HEK293 (cell line): ENCODE data around the gene OSBPL10.

ENCODE experiments used
- CTCF ChIA-PET: fragments of 350-600 bp; formaldehyde crosslinking; extraction: SDS; loops from one replicate; lab custom pipeline; 2021; ENCODE audit warnings: antibody characterized with exemption; lab: Yijun Ruan, JAX
- POLR2A ChIA-PET: fragments of 300-600 bp; formaldehyde crosslinking; extraction: SDS; loops from one replicate; lab custom pipeline; 2020; ENCODE audit warnings: antibody characterized with exemption, inconsistent platforms; lab: Yijun Ruan, JAX
- H3K27ac ChIP-seq: fragments of 200-500 bp; sonication (Bioruptor generic); 2 replicates; pipeline ENCODE4 v1.5.1; 2014; ENCODE audit warnings: low read depth, low read length, control low read depth, inconsistent platforms; ENCODE audit errors: extremely low read depth
- H3K36me3 ChIP-seq, 2 experiments: fragments of 200-500 bp in 1 of 2; sonication (Bioruptor generic) in 1 of 2; 1 replicate in 1 of 2; 2 replicates in 1 of 2; pipeline ENCODE4 v1.5.1; 2014 to 2017; ENCODE audit warnings: inconsistent platforms in 2 of 2, low read length in 2 of 2; ENCODE audit not compliant: control insufficient read depth in 2 of 2, insufficient read depth in 1 of 2
- H3K4me1 ChIP-seq: fragments of 200-500 bp; sonication (Bioruptor generic); 2 replicates; pipeline ENCODE4 v1.5.1; 2014; ENCODE audit warnings: mild to moderate bottlenecking, low read length, inconsistent platforms; ENCODE audit not compliant: control insufficient read depth, insufficient read depth
- H3K4me3 ChIP-seq: 2 replicates; pipeline ENCODE4 v1.5.1; 2011; ENCODE audit warnings: low read depth, mild to moderate bottlenecking, control low read depth, low read length, moderate library complexity
- H3K9me3 ChIP-seq: fragments of 200-500 bp; sonication (Bioruptor generic); 2 replicates; pipeline ENCODE4 v1.5.1; 2014; ENCODE audit warnings: low read depth, low read length, inconsistent platforms; ENCODE audit not compliant: control insufficient read depth, insufficient read depth
- BCL11B ChIP-seq: fragments of 450-650 bp; formaldehyde crosslinking; IDR thresholded peaks from 2 replicates; pipeline ENCODE4 v1.5.1; 2016; ENCODE audit warnings: low read depth, missing biosample characterization, missing genetic modification characterization
- ELK4 ChIP-seq: IDR thresholded peaks from 2 replicates; pipeline ENCODE4 v1.6.1; 2011; ENCODE audit warnings: mild to moderate bottlenecking, low read depth, low read length, borderline replicate concordance
- GLIS1 ChIP-seq: fragments of 450-650 bp; formaldehyde crosslinking; IDR thresholded peaks from 2 replicates; pipeline ENCODE4 v1.5.1; 2016; ENCODE audit warnings: missing biosample characterization, missing genetic modification characterization
- KLF1 ChIP-seq: fragments of 450-650 bp; formaldehyde crosslinking; IDR thresholded peaks from 2 replicates; pipeline ENCODE4 v1.5.1; 2016; ENCODE audit warnings: missing biosample characterization, missing genetic modification characterization
- KLF8 ChIP-seq: fragments of 450-650 bp; formaldehyde crosslinking; IDR thresholded peaks from 2 replicates; pipeline ENCODE4 v1.5.1; 2016; ENCODE audit warnings: missing biosample characterization, missing genetic modification characterization
- MYNN ChIP-seq: fragments of 450-650 bp; formaldehyde crosslinking; IDR thresholded peaks from 2 replicates; pipeline ENCODE4 v1.5.1; 2016; ENCODE audit warnings: missing biosample characterization, missing genetic modification characterization, borderline replicate concordance
- OSR2 ChIP-seq: fragments of 450-650 bp; formaldehyde crosslinking; IDR thresholded peaks from 2 replicates; pipeline ENCODE4 v1.5.1; 2016; ENCODE audit warnings: missing biosample characterization, missing genetic modification characterization
- REST ChIP-seq: fragments of 450-650 bp; formaldehyde crosslinking; IDR thresholded peaks from 2 replicates; pipeline ENCODE4 v1.5.1; 2016; ENCODE audit warnings: missing biosample characterization, missing genetic modification characterization
- YY1 ChIP-seq: fragments of 450-650 bp; formaldehyde crosslinking; IDR thresholded peaks from 2 replicates; pipeline ENCODE4 v1.5.1; 2018; ENCODE audit warnings: missing biosample characterization, missing genetic modification characterization
- ZBTB49 ChIP-seq: fragments of 450-650 bp; formaldehyde crosslinking; IDR thresholded peaks from 2 replicates; pipeline ENCODE4 v1.5.1; 2016; ENCODE audit warnings: missing biosample characterization, missing genetic modification characterization, low read depth
- ZFP3 ChIP-seq: fragments of 450-650 bp; formaldehyde crosslinking; IDR thresholded peaks from 2 replicates; pipeline ENCODE4 v1.5.1; 2016; ENCODE audit warnings: low read depth, missing biosample characterization, missing genetic modification characterization
- ZIC2 ChIP-seq: fragments of 450-650 bp; formaldehyde crosslinking; IDR thresholded peaks from 2 replicates; pipeline ENCODE4 v1.5.1; 2016; ENCODE audit warnings: missing biosample characterization, missing genetic modification characterization
- ZNF184 ChIP-seq: fragments of 450-650 bp; IDR thresholded peaks from 2 replicates; pipeline ENCODE4 v1.5.1; 2018; ENCODE audit warnings: missing biosample characterization, mild to moderate bottlenecking, missing genetic modification characterization
- ZNF2 ChIP-seq: fragments of 450-650 bp; formaldehyde crosslinking; IDR thresholded peaks from 2 replicates; pipeline ENCODE4 v1.5.1; 2016; ENCODE audit warnings: missing biosample characterization, missing genetic modification characterization
- ZNF266 ChIP-seq: fragments of 450-650 bp; formaldehyde crosslinking; IDR thresholded peaks from 2 replicates; pipeline ENCODE4 v1.5.1; 2016; ENCODE audit warnings: missing biosample characterization, missing genetic modification characterization, low read depth
- ZNF280C ChIP-seq: fragments of 450-650 bp; formaldehyde crosslinking; IDR thresholded peaks from 2 replicates; pipeline ENCODE4 v1.5.1; 2016; ENCODE audit warnings: missing biosample characterization, missing genetic modification characterization
- ZNF292 ChIP-seq: fragments of 450-650 bp; formaldehyde crosslinking; IDR thresholded peaks from 2 replicates; pipeline ENCODE4 v1.5.1; 2016; ENCODE audit warnings: low read depth, missing biosample characterization, missing genetic modification characterization, borderline replicate concordance
- ZNF335 ChIP-seq: fragments of 450-650 bp; formaldehyde crosslinking; conservative IDR thresholded peaks from 2 replicates; pipeline ENCODE4 v1.5.1; 2016; ENCODE audit warnings: missing biosample characterization, missing genetic modification characterization
- ZNF423 ChIP-seq: fragments of 450-650 bp; formaldehyde crosslinking; IDR thresholded peaks from 2 replicates; pipeline ENCODE4 v1.5.1; 2016; ENCODE audit warnings: missing biosample characterization, missing genetic modification characterization
- ZNF600 ChIP-seq: fragments of 450-650 bp; formaldehyde crosslinking; IDR thresholded peaks from 2 replicates; pipeline ENCODE4 v1.5.1; 2016; ENCODE audit warnings: missing biosample characterization, missing genetic modification characterization
- ZNF830 ChIP-seq: fragments of 450-650 bp; IDR thresholded peaks from 2 replicates; pipeline ENCODE4 v1.5.0; 2018; ENCODE audit warnings: missing biosample characterization, missing genetic modification characterization, low read depth, mild to moderate bottlenecking, moderate library complexity
- ZSCAN23 ChIP-seq: fragments of 450-650 bp; formaldehyde crosslinking; IDR thresholded peaks from 2 replicates; pipeline ENCODE4 v1.5.1; 2016; ENCODE audit warnings: missing biosample characterization, missing genetic modification characterization

OSBPL10 gene

GRCh38 chr3:31813686-31814085 is 167.4 kb downstream of the OSBPL10 start:
- Histone ChIP-seq H3K4me3 (no peak overlapping the region), H3K4me1 (no peaks in the 10 kb centered on the region), H3K36me3 (no peaks in the 10 kb centered on the region), H3K27ac (no peak overlapping the region), H3K9me3 (no peaks in the 10 kb centered on the region)
- ChIA-PET POLR2A (no interaction called here), CTCF (no interaction called here)
- TF ChIP-seq REST (tag by site-specific recombination) (no peak), ZNF2 (tag by site-specific recombination) (no peak), ELK4 (no peak), GLIS1 (no peak), ZNF292 (tag by site-specific recombination) (no peak), ZNF266 (tag by site-specific recombination) (no peak), ZNF830 (tag by site-specific recombination) (no peak), ZNF184 (tag by site-specific recombination) (no peak), ZNF335 (tag by site-specific recombination) (no peak), MYNN (tag by site-specific recombination) (no peak), KLF1 (no peak), ZNF423 (no peak), ZNF600 (tag by site-specific recombination) (no peak), YY1 (no peak), ZIC2 (tag by site-specific recombination) (no peak), ZFP3 (tag by site-specific recombination) (no peak), ZNF280C (tag by site-specific recombination) (no peak)

GRCh38 chr3:31813197-31813596 is 167.9 kb downstream of the OSBPL10 start:
- CTCF ChIA-PET: no interaction called here
- Histone ChIP-seq H3K36me3 (no peaks in the 10 kb centered on the region), H3K4me3 (no peak overlapping the region), H3K9me3 (no peaks in the 10 kb centered on the region), H3K27ac (no peak overlapping the region), H3K4me1 (no peaks in the 10 kb centered on the region)
- TF ChIP-seq BCL11B: no peak
- no peak for TF ChIP-seq OSR2 (tag by site-specific recombination)
- no peak for TF ChIP-seq ZSCAN23
- no peak for TF ChIP-seq KLF8
- no peak for TF ChIP-seq ZBTB49 (tag by site-specific recombination)
- POLR2A ChIA-PET: no interaction called here
